GM21381 (cell line): ENCODE results near the gene ARGLU1.
A peak's percentile ranks its signal among the peaks of the same experiment; 100 is the strongest.

Experiments
- ATAC-seq: cut with Tn5 transposase; IDR thresholded peaks from one replicate; pipeline ENCODE4 v1.9.1; 2021; ENCODE audit warnings: mild to moderate bottlenecking, moderate library complexity; ENCODE audit not compliant: unreplicated experiment

Gene ARGLU1

GRCh38 chr13:106587787-106588186 is 19.9 kb upstream of the ARGLU1 start:
- ATAC-seq: no peak

- ATAC-seq: no peak
Measured at GRCh38 chr13:106586648-106587166, 18.8 kb upstream of the ARGLU1 start.

GRCh38 chr13:106581225-106581624 is 13.3 kb upstream of the ARGLU1 start:
- ATAC-seq: no peak

GRCh38 chr13:106575896-106576295 is 8.0 kb upstream of the ARGLU1 start:
- ATAC-seq: no peak

GRCh38 chr13:106573868-106574267 is 5.9 kb upstream of the ARGLU1 start:
- ATAC-seq: no peak

GRCh38 chr13:106573284-106573846 is 5.4 kb upstream of the ARGLU1 start:
- ATAC-seq: no peak

- ATAC-seq: peak; percentile 28
Measured at GRCh38 chr13:106570299-106570852, 2.4 kb upstream of the ARGLU1 start.

GRCh38 chr13:106569233-106570095 is 1.5 kb upstream of the ARGLU1 start:
- ATAC-seq: no peak

GRCh38 chr13:106568299-106569003 is 514 bp upstream of the ARGLU1 start:
- ATAC-seq: peak; percentile 28

- peak; percentile 41 for ATAC-seq
Measured at GRCh38 chr13:106566641-106567473, 1.1 kb downstream of the ARGLU1 start.

- ATAC-seq: no peak
Measured at GRCh38 chr13:106565127-106565775, 2.7 kb downstream of the ARGLU1 start.

- no peak for ATAC-seq
Measured at GRCh38 chr13:106562301-106562700, 5.6 kb downstream of the ARGLU1 start.

GRCh38 chr13:106561551-106562170 is 6.3 kb downstream of the ARGLU1 start:
- peak; percentile 70 for ATAC-seq

- peak; percentile 33 for ATAC-seq
Measured at GRCh38 chr13:106560821-106561220, 7.1 kb downstream of the ARGLU1 start.

- ATAC-seq: no peak
Measured at GRCh38 chr13:106558527-106558926, 9.4 kb downstream of the ARGLU1 start.

GRCh38 chr13:106555631-106556328 is 12.2 kb downstream of the ARGLU1 start:
- ATAC-seq: no peak

- ATAC-seq: no peak
Measured at GRCh38 chr13:106551751-106552150, 16.2 kb downstream of the ARGLU1 start.

GRCh38 chr13:106551350-106551749 is 16.6 kb downstream of the ARGLU1 start:
- ATAC-seq: no peak
